Prostate gland (tissue), 2 donors: ENCODE results near the gene NUMB. TPM values are rescaled to one million over a fixed set of nuclear protein-coding genes. Genes with fewer than 3 reads are reported as not detected.

Source experiments
- DNase-seq: peaks from one replicate; pipeline ENCODE4 v3.0.0-alpha.2; 2019; ENCODE audit warnings: low spot score
- H3K27ac ChIP-seq, 2 donors: fragments of 200-600 bp; sonication (generic); 2 replicates each; pipeline ENCODE4 v1.5.1; 2017 to 2019
- H3K27me3 ChIP-seq: fragments of 200-600 bp; sonication (generic); replicated peaks from 2 replicates; pipeline ENCODE4 v1.5.1; 2019; ENCODE audit not compliant: insufficient read depth
- H3K36me3 ChIP-seq, 2 donors: fragments of 200-600 bp; sonication (generic); 1 replicate in 1 of 2; 2 replicates in 1 of 2; pipeline versions ENCODE4 v1.5.1 to v1.8.1; 2017 to 2019
- H3K4me1 ChIP-seq: fragments of 200-600 bp; sonication (generic); replicated peaks from 2 replicates; pipeline ENCODE4 v1.5.1; 2019
- H3K4me3 ChIP-seq, 2 donors: fragments of 200-600 bp; sonication (generic); 2 replicates each; pipeline ENCODE4 v1.5.1; 2017 to 2019
- H3K9me3 ChIP-seq: fragments of 200-600 bp; sonication (generic); 2 replicates; pipeline ENCODE4 v1.5.1; 2017
- POLR2A ChIP-seq: fragments of 450-650 bp; IDR thresholded peaks from one replicate; pipeline ENCODE4 v1.6.1; 2016; ENCODE audit warnings: antibody characterized with exemption, mild to moderate bottlenecking
- POLR2AphosphoS5 ChIP-seq: sonication (generic); formaldehyde crosslinking; IDR thresholded peaks from one replicate; pipeline ENCODE4 v1.6.1; 2017; ENCODE audit warnings: antibody characterized with exemption
- WGBS: methylation state at CpG from one replicate; pipeline ENCODE4 v1.1.5; 2018; 5-methylcytosine and 5-hydroxymethylcytosine counted together
- intact Hi-C: fragments of 100-400 bp; cut with DNase I; formaldehyde crosslinking; loops from one replicate; pipeline ENCODE4 v1.14.2; 2022
- total RNA-seq, 2 donors: library from RNA; depleted of rRNA; stranded (reverse); fragments of >200 nt; gene quantifications; one replicate each; pipeline ENCODE4 v1.1.0, GENCODE V29; 2016
- TF ChIP-seq, protein P1 (sequence below), 4 experiments: fragments of 200-600 bp in 2 of 4; fragments of 450-650 bp in 2 of 4; sonication (generic) in 2 of 4; IDR thresholded peaks; 1 replicate in 3 of 4; 2 replicates in 1 of 4; pipeline ENCODE4 v1.5.1; 2016 to 2019; ENCODE audit warnings: antibody characterized with exemption in 4 of 4, mild to moderate bottlenecking in 2 of 4, moderate library complexity in 2 of 4

Gene NUMB
- total RNA-seq, 2 donors from 2014 or later = 38.4 to 57.8 TPM

DNA sequence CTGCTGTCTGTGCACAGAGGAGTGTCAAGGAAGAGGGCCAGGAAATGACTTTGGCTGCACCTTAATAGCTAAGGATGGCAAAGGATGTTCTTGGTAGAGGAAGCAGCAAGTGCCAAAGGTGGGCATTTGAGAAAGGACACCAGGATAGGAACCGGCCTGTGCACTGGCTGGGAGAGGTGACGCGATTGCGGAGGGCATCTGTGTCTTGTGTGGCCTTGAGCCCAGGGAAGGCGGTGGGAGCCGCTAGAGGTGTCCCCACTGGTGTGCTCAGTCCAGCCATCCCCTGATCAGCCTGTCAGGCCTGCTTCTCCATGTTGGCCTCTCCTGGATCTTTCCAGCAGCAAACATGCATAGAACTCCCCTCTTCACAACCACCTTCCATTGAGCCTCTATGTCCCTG lies 190.9 kb downstream of the NUMB start:
- WGBS = 95% methylated on average over 6 of the region's 6 CpGs
- no peak for TF ChIP-seq POLR2A
- TF ChIP-seq POLR2AphosphoS5 = no peak
- TF ChIP-seq, protein P1, sequence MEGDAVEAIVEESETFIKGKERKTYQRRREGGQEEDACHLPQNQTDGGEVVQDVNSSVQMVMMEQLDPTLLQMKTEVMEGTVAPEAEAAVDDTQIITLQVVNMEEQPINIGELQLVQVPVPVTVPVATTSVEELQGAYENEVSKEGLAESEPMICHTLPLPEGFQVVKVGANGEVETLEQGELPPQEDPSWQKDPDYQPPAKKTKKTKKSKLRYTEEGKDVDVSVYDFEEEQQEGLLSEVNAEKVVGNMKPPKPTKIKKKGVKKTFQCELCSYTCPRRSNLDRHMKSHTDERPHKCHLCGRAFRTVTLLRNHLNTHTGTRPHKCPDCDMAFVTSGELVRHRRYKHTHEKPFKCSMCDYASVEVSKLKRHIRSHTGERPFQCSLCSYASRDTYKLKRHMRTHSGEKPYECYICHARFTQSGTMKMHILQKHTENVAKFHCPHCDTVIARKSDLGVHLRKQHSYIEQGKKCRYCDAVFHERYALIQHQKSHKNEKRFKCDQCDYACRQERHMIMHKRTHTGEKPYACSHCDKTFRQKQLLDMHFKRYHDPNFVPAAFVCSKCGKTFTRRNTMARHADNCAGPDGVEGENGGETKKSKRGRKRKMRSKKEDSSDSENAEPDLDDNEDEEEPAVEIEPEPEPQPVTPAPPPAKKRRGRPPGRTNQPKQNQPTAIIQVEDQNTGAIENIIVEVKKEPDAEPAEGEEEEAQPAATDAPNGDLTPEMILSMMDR (IDR thresholded peaks at IDR 0.05) = no peak
- intact Hi-C loops = no loop called here
- H3K27me3 ChIP-seq = no peaks in the 10 kb centered on the region
- H3K9me3 ChIP-seq = no peaks in the 10 kb centered on the region
- H3K4me1 ChIP-seq = no peaks in the 10 kb centered on the region
- no peak for DNase-seq
- no peaks in the 10 kb centered on the region for H3K36me3 ChIP-seq
- no peak overlapping the region for H3K4me3 ChIP-seq
- no peak overlapping the region for H3K27ac ChIP-seq

DNA sequence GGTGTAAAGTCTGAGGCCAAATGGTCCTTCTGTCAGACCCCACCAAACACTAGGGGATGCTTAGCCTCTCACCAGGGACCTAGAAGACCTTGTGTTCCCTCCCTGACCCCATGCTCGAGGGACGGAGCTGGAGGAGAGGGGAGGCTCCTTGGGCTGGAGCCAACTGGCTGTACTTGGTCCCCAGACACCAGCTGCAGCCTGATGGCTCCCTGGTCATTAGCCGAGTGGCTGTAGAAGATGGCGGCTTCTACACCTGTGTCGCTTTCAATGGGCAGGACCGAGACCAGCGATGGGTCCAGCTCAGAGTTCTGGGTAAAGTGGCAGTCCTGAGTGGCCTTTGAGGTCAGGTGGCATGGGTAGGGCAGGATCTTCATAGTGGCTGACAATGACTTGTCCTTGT lies 192.0 kb downstream of the NUMB start:
- no peak for DNase-seq
- no peaks in the 10 kb centered on the region for H3K4me1 ChIP-seq
- H3K9me3 ChIP-seq = no peaks in the 10 kb centered on the region
- TF ChIP-seq POLR2A = no peak
- no peak overlapping the region for H3K27ac ChIP-seq
- no peaks in the 10 kb centered on the region for H3K36me3 ChIP-seq
- intact Hi-C loops = no loop called here
- no peaks in the 10 kb centered on the region for H3K27me3 ChIP-seq
- 92% methylated on average over 7 of the region's 7 CpGs for WGBS
- H3K4me3 ChIP-seq = no peak overlapping the region

DNA sequence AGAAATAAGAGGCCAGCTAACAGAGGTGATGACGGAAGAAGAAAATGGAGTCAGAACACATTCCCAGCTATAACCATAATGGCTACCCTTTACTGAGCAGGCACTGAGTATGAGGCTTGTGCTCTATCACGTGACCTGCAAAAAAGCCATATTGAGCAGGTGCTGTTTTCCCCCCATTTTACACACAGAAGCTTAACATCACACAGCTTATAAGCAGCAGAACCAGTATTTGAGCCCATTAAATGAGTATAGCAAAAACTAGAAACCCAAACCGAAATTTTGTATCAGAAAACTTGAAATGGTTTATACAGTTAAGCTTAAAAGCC lies 192.7 kb downstream of the NUMB start:
- no peak overlapping the region for H3K4me3 ChIP-seq
- TF ChIP-seq, protein P1 (IDR thresholded peaks at IDR 0.05) = no peak
- H3K4me1 ChIP-seq = no peaks in the 10 kb centered on the region
- H3K27me3 ChIP-seq = no peaks in the 10 kb centered on the region
- DNase-seq = no peak
- H3K9me3 ChIP-seq = no peaks in the 10 kb centered on the region
- intact Hi-C loops = no loop called here
- 91% methylated on average over 3 of the region's 3 CpGs for WGBS
- no peaks in the 10 kb centered on the region for H3K36me3 ChIP-seq
- H3K27ac ChIP-seq = no peak overlapping the region

DNA sequence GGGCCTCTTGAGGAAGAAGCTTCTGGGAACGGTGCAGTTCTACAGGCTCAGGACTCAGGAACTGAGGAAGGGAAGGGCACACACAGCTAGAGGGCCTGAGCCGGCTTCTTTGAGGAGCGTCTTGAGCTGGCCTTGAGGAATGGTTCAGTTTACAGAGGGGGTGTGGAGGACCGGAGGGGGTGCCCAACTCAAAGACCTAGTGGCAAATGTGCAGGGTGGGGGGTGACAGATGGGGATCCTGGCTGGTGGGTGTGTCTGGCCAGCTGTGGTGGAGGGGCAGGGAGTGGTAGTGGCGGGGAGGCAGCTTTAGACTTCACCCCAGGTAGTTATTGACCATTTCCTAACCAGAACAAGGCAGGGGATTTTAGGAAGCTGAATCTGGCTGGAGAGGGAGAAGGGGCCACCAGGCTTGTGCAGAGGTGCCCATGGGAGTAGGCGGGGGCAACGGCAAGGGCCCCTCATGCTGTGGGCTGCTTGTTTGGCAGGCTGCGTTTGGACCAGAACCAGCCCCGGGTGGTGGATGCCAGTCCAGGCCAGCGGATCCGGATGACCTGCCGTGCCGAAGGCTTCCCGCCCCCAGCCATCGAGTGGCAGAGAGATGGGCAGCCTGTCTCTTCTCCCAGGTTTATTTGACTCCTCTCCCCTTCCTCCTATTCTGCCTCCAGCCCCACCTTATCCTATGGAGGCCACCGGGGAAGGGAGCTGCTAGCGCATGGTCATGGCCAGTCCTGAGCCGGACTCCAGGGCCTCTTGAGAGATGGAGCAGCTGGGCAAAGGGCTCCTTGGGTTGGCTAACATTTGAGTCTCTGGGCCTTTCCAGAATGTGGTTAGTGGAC lies 193.2 kb downstream of the NUMB start:
- no peaks in the 10 kb centered on the region for H3K36me3 ChIP-seq

DNA sequence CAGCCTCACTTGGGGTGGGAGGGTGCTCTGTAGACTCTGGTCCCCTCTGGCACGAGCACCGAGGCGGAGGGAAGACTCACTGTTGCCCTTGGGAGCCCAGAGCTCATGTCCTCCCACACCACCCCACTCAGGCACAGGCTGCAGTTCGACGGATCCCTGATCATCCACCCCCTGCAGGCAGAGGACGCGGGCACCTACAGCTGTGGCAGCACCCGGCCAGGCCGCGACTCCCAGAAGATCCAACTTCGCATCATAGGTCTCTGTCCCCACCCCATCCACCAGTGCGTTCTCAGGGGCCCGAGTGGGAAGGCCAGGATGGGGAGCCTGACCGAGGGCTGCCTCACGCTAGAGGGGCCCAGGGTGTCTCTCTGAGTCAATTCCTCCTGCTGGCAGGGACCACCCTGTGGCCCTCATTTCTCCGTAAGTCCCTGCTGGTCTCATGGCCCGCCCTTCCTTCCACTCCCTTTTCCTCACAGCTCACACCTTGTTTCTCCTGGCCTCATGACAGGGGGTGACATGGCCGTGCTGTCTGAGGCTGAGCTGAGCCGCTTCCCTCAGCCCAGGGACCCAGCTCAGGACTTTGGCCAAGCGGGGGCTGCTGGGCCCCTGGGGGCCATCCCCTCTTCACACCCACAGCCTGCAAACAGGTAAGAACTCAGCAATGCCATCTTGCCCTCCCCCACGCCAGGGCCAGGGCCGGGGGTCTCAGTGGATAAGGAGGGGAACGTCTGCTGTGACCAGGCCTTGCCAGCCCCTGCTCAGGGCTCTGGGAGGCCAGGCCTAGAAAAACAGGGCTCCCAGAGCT lies 194.1 kb downstream of the NUMB start:
- Histone ChIP-seq H3K4me1 (no peaks in the 10 kb centered on the region), H3K9me3 (no peaks in the 10 kb centered on the region), H3K36me3 (no peaks in the 10 kb centered on the region), H3K27me3 (no peaks in the 10 kb centered on the region), H3K4me3 (no peak overlapping the region), H3K27ac (no peak overlapping the region)
- 90% methylated on average over 23 of the region's 23 CpGs for WGBS
- DNase-seq = no peak
- TF ChIP-seq, protein P1 (IDR thresholded peaks at IDR 0.05) = no peak
- no peak for TF ChIP-seq POLR2AphosphoS5
- intact Hi-C loops = no loop called here

More for the DNA sequence above, 193.2 kb downstream of the NUMB start:
- DNase-seq = no peak
- Histone ChIP-seq H3K9me3 (no peaks in the 10 kb centered on the region), H3K4me3 (no peak overlapping the region), H3K27me3 (no peaks in the 10 kb centered on the region), H3K27ac (no peak overlapping the region), H3K4me1 (no peaks in the 10 kb centered on the region)
- intact Hi-C loops = no loop called here
- TF ChIP-seq POLR2A (no peak), POLR2AphosphoS5 (no peak)
- TF ChIP-seq, protein P1 (IDR thresholded peaks at IDR 0.05) = no peak
- WGBS = 76% methylated on average over 18 of the region's 18 CpGs
